OCI-LY3 (cell line): ENCODE data around the gene NKAIN2.

Experiments used
- H2AFZ ChIP-seq: fragments of 200-600, 300-600 bp; shearing (Covaris generic); 2 replicates; pipeline ENCODE4 v1.6.0; 2014; ENCODE audit warnings: antibody characterized with exemption, low read depth, low read length
- H3K27ac ChIP-seq: fragments of 200-600, 300-600 bp; sonication (generic); 2 replicates; pipeline ENCODE4 v1.5.1; 2014; ENCODE audit warnings: mild to moderate bottlenecking, low read length, moderate library complexity, mixed read lengths
- H3K27me3 ChIP-seq: fragments of 200-600, 300-600 bp; sonication (generic); 2 replicates; pipeline ENCODE4 v1.6.1; 2014; ENCODE audit warnings: low read depth, low read length, mixed read lengths
- H3K36me3 ChIP-seq: fragments of 200-600, 300-600 bp; sonication (generic); replicated peaks from 2 replicates; pipeline ENCODE3; 2014; ENCODE audit warnings: low read depth, low read length, mixed read lengths
- H3K4me1 ChIP-seq: fragments of 300-600, 200-600 bp; sonication (generic); 2 replicates; pipeline ENCODE4 v1.6.1; 2014; ENCODE audit warnings: low read length, mixed read lengths
- H3K4me2 ChIP-seq: fragments of 200-600, 300-600 bp; sonication (generic); 2 replicates; pipeline ENCODE4 v1.6.1; 2014; ENCODE audit warnings: low read length, mixed read lengths
- H3K4me3 ChIP-seq: fragments of 300-600, 200-600 bp; sonication (generic); 2 replicates; pipeline ENCODE4 v1.5.1; 2014; ENCODE audit warnings: antibody characterized with exemption, mild to moderate bottlenecking, low read length, moderate library complexity
- H3K79me2 ChIP-seq: fragments of 300-600, 200-600 bp; shearing (Covaris generic); 2 replicates; pipeline ENCODE4 v1.6.1; 2014; ENCODE audit warnings: mild to moderate bottlenecking, low read length, mixed read lengths
- H3K9ac ChIP-seq: fragments of 300-600, 200-600 bp; shearing (Covaris generic); 2 replicates; pipeline ENCODE4 v1.6.0; 2014; ENCODE audit warnings: mild to moderate bottlenecking, low read length, moderate library complexity
- H3K9me3 ChIP-seq: fragments of 200-600, 300-600 bp; shearing (Covaris generic); 2 replicates; pipeline ENCODE4 v1.6.1; 2014; ENCODE audit warnings: low read length, mixed read lengths; ENCODE audit not compliant: insufficient read depth
- H4K20me1 ChIP-seq: fragments of 200-600, 300-600 bp; sonication (generic); 2 replicates; pipeline ENCODE4 v1.6.1; 2016; ENCODE audit warnings: low read length, mixed read lengths; ENCODE audit not compliant: insufficient read depth
- EZH2phosphoT487 ChIP-seq: fragments of 200-600 bp; shearing (Covaris generic); IDR thresholded peaks from 2 replicates; pipeline ENCODE4 v1.6.1; 2018; ENCODE audit warnings: antibody characterized with exemption, mixed run types, low read depth
- TF ChIP-seq, protein P1 (sequence below): fragments of 200-600, 300-600 bp; sonication (generic); IDR thresholded peaks from 2 replicates; pipeline ENCODE4 v1.5.1; 2014; ENCODE audit warnings: antibody characterized with exemption, low read length, low read depth

Gene NKAIN2

GRCh38 chr6:124768224-124768623 lies 964.6 kb downstream of the NKAIN2 start:
- no peaks in the 10 kb centered on the region for H3K36me3 ChIP-seq
- no peaks in the 10 kb centered on the region for H3K79me2 ChIP-seq
- H3K9ac ChIP-seq: no peak overlapping the region
- TF ChIP-seq EZH2phosphoT487: no peak
- TF ChIP-seq, protein P1, sequence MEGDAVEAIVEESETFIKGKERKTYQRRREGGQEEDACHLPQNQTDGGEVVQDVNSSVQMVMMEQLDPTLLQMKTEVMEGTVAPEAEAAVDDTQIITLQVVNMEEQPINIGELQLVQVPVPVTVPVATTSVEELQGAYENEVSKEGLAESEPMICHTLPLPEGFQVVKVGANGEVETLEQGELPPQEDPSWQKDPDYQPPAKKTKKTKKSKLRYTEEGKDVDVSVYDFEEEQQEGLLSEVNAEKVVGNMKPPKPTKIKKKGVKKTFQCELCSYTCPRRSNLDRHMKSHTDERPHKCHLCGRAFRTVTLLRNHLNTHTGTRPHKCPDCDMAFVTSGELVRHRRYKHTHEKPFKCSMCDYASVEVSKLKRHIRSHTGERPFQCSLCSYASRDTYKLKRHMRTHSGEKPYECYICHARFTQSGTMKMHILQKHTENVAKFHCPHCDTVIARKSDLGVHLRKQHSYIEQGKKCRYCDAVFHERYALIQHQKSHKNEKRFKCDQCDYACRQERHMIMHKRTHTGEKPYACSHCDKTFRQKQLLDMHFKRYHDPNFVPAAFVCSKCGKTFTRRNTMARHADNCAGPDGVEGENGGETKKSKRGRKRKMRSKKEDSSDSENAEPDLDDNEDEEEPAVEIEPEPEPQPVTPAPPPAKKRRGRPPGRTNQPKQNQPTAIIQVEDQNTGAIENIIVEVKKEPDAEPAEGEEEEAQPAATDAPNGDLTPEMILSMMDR: no peak
- H2AFZ ChIP-seq: no peak overlapping the region
- H4K20me1 ChIP-seq: no peaks in the 10 kb centered on the region
- no peak overlapping the region for H3K27ac ChIP-seq
- H3K9me3 ChIP-seq: no peaks in the 10 kb centered on the region
- no peak overlapping the region for H3K4me3 ChIP-seq
- no peaks in the 10 kb centered on the region for H3K27me3 ChIP-seq
- H3K4me2 ChIP-seq: no peak overlapping the region
- no peaks in the 10 kb centered on the region for H3K4me1 ChIP-seq

DNA sequence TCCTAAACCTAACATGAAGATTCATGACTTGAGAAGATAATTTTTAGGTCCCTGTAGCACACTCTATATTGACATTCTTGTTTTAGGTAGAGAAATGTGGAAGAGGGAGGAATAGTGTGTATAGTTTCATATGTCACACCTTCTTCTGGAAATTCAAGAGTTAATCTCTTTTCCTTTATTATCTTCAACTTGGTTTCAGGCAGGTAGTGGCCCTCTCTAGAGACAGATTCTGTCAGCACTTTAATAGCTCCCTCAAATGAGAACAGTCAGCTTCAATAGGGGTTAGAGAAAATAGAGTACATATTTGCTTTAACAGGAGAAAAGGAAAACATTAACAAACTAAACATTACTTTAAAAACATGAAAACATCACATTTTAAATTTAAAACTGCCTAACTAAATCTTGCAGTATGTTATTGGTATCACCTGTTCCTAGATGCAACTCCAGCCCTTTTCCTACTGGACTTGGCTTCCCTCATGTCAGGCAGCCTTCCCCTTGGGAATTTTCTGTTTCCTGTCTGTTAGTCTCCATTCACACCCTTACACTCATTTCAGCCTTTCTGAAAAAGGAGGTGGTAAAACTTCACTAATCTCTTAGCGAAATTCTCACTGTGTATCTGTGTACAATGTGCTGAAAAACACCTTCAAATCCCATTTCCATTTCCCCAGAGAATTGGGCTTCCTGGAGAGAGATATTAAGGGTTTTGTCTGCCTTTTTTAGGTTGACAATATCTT lies 966.3 kb downstream of the NKAIN2 start:
- Histone ChIP-seq H3K9me3 (no peaks in the 10 kb centered on the region), H3K36me3 (no peaks in the 10 kb centered on the region), H3K27ac (no peak overlapping the region), H2AFZ (no peak overlapping the region), H3K79me2 (no peaks in the 10 kb centered on the region), H4K20me1 (no peaks in the 10 kb centered on the region), H3K4me1 (no peaks in the 10 kb centered on the region), H3K4me3 (no peak overlapping the region), H3K9ac (no peak overlapping the region), H3K4me2 (no peak overlapping the region), H3K27me3 (no peaks in the 10 kb centered on the region)
- TF ChIP-seq, protein P1: no peak
- TF ChIP-seq EZH2phosphoT487: no peak

- H3K27ac ChIP-seq: no peak overlapping the region
- H2AFZ ChIP-seq: no peak overlapping the region
- H3K27me3 ChIP-seq: no peaks in the 10 kb centered on the region
- no peaks in the 10 kb centered on the region for H3K4me1 ChIP-seq
- H4K20me1 ChIP-seq: no peaks in the 10 kb centered on the region
- no peak for TF ChIP-seq EZH2phosphoT487
- TF ChIP-seq, protein P1: no peak
- no peaks in the 10 kb centered on the region for H3K36me3 ChIP-seq
- no peak overlapping the region for H3K9ac ChIP-seq
- H3K9me3 ChIP-seq: no peaks in the 10 kb centered on the region
- no peak overlapping the region for H3K4me2 ChIP-seq
- H3K79me2 ChIP-seq: no peaks in the 10 kb centered on the region
- no peak overlapping the region for H3K4me3 ChIP-seq
Observed at GRCh38 chr6:124770784-124771183, 967.1 kb downstream of the NKAIN2 start.

DNA sequence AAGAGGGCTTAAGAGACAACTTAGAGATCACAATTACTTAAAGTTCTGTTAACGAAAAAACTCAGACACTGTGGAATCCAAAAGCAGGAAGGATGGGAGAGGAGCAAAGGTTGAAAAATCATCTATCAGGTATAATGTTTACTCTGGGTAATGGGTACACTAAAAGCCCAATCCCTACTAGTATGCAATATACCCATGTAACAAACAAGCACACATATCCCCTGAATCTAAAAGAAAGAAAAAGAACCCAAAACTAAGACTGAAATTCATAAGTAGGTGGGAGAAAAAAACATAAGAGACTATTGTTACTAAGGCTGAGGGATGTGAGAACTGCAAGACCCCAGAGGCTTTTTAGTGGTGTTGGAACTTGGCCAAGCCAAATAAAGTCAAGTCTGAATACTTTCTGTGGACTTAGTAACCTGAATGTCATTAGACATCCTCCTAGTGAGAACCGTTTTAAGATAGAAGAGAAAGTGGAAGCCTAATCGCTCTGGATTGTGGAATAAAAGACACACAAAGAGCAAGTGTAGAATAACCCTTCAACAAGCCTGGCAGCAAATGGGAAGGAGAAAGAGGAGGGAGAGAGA lies 969.2 kb downstream of the NKAIN2 start:
- H3K27me3 ChIP-seq: no peaks in the 10 kb centered on the region
- no peaks in the 10 kb centered on the region for H4K20me1 ChIP-seq
- H3K79me2 ChIP-seq: no peaks in the 10 kb centered on the region
- H3K27ac ChIP-seq: no peak overlapping the region
- no peak overlapping the region for H3K4me3 ChIP-seq
- H2AFZ ChIP-seq: no peak overlapping the region
- H3K4me2 ChIP-seq: no peak overlapping the region
- no peaks in the 10 kb centered on the region for H3K4me1 ChIP-seq
- H3K9me3 ChIP-seq: no peaks in the 10 kb centered on the region
- H3K36me3 ChIP-seq: no peaks in the 10 kb centered on the region
- TF ChIP-seq, protein P1: no peak
- TF ChIP-seq EZH2phosphoT487: no peak
- no peak overlapping the region for H3K9ac ChIP-seq
